Measurements from ENCODE around the gene DNAH17.

Gene DNAH17, protein sequence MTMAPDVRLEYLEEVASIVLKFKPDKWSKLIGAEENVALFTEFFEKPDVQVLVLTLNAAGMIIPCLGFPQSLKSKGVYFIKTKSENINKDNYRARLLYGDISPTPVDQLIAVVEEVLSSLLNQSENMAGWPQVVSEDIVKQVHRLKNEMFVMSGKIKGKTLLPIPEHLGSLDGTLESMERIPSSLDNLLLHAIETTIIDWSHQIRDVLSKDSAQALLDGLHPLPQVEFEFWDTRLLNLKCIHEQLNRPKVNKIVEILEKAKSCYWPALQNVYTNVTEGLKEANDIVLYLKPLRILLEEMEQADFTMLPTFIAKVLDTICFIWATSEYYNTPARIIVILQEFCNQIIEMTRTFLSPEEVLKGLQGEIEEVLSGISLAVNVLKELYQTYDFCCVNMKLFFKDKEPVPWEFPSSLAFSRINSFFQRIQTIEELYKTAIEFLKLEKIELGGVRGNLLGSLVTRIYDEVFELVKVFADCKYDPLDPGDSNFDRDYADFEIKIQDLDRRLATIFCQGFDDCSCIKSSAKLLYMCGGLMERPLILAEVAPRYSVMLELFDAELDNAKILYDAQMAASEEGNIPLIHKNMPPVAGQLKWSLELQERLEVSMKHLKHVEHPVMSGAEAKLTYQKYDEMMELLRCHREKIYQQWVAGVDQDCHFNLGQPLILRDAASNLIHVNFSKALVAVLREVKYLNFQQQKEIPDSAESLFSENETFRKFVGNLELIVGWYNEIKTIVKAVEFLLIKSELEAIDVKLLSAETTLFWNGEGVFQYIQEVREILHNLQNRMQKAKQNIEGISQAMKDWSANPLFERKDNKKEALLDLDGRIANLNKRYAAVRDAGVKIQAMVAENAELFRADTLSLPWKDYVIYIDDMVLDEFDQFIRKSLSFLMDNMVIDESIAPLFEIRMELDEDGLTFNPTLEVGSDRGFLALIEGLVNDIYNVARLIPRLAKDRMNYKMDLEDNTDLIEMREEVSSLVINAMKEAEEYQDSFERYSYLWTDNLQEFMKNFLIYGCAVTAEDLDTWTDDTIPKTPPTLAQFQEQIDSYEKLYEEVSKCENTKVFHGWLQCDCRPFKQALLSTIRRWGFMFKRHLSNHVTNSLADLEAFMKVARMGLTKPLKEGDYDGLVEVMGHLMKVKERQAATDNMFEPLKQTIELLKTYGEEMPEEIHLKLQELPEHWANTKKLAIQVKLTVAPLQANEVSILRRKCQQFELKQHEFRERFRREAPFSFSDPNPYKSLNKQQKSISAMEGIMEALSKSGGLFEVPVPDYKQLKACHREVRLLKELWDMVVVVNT (N-terminal part only)

DNA sequence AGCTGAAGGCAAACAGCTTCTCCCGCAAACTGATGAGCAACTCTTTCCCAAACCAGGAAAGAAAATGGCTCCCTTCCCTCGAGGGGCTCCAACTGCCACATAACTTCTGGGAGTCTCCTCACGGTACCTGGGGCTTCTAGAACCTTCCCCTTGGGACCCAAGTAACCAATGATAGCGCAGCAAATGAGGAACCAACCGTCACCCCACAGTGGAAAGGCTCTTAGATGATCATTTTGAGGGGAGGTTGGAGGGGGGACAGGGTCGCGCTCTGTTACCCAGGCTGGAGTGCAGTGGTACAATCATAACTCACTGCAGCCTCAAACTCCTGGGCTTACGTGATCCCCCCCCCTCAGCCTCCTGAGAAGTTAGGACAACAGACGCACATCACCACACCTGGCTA is at the start of gene DNAH17:
TSS of gene DNAH17 (minus strand) at position 101 of the 400 bp plus-strand sequence. CDS start 2,339 bp downstream, outside the sequence.
- DNase-seq (ENCODE audit: insufficient read length, low spot score) (no peak), FAIRE-seq (no peak)

DNA sequence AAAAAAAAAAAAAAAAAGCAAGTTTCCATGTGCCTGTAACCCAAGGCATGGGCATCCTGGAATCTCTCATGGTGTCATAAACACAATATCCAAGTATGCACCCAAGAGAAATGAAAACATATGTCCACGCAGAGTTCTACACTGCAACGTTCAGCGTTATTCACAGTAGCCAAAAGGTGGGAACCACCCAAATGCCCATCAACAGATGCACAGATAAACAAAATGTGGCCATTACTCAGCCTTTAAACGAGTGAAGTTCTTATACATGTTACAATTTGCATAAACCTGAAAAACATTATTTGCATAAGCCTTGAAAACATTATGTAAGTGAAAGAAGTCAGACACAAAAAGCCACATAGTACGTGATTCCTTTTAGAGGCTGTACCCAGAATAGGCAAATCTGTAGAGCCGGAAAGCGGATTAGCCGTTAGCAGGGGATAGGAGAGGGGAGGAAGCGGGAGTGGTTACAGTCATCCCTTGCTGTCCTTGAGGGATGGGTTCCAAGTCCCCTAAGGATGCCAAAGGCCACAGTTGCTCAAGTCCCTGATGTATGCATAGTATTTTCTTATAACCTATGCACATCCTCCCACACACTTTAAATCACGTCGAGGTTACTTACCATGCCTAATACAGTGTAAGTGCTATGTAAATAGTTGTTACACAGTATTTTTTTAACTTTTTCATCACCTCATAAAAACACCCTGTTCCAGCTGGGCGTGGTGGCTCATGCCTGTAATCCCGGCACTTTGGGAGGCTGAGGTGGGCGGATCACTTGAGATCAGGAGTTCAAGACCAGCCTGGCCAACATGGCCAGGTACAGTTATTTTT is 47.3 kb upstream of the DNAH17 start:
- FAIRE-seq (no peak), DNase-seq (ENCODE audit: insufficient read length, low spot score) (no peak)

DNA sequence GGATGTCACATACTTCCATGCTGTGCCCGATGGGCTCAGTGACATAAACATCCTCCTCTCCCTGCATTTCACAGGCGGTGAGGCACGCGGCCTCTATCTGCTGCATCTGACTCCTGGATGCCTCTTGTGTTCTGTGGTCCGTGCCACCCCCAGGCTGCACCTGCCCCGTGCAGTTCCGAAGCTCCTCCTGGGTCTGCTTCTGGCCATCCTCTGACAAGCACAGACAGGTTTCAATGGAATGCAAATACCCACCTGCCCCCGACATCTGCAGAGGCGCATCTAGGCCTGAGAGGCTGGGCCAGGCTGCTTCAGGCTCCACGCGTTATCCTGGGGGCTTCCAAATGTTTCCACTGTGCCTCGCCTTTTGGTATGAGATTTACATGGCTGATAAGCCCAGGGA is 46.3 kb upstream of the DNAH17 start:
- DNase-seq (ENCODE audit: insufficient read length, low spot score) = no peak
- FAIRE-seq = peak; percentile 28

DNA sequence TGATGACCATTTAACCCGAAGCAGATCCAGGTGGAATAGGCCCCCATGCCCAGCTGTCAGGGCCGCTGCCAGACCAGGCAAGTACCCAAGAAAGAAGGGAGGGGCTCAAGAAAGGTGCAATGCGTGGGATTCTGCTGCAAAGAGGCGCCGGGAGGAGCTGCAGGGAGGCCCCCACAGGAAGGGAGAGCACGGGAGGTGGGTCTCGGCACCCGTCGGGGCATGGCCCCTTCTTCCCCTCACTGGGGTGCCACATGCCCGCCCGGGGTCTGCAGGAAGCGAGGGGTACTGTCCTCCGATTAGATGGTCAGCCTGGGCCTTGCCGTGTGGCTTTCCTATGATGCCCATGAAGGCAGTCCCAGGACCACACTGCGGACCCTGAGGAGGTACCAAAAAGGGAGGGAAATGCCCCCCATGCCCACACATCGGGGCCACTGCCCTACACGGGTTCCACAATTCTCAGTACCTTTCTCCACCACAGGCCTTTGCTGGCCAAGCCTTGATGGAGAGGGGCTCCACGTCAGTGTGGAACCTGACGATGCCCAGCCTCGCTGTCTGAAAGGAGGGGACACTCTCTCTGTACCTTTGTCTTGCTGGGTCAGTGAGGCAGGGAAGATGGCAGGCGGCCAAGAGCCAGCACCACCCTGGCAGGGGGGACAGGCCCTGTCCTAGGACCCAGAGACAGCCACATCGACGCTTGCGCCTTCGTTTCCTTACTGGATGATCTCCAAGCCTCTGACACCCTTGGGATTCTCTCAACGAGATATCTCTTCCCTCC is 45.5 kb upstream of the DNAH17 start:
- DNase-seq (ENCODE audit: insufficient read length, low spot score) = no peak

DNA sequence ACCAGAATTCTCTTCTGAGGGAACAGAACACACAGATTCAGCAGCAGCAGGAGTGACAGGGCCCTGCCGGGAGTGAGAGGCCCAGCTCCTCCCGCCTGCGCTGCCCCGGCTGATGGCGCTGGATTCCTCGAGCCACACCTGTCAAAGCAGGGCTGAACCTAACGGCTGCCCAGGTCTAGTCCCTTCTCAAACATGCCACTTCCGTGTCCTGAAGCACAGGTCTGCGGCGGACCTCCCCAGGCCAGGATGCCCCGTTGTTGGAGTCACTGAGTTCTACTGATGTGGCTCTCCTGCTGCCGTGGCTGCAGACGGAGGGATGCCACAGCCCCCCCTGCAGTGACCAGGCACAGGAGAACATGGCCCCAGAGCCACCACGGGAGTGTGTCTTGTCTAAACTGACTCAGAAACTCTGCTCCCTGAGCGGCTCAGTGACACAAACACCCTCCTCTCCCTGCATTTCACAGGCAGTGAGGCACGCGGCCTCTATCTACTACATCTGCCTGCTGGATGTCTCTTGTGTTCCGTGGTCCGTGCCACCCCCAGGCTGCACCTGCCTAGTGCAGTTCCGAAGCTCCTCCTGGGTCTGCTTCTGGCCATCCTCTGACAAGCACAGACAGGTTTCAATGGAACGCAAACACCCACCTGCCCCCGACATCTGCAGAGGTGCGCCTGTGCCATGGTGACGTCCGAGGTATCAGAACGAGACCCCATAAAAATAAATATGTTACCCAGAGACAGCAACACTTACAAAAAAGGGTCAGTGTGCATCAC is 44.7 kb upstream of the DNAH17 start:
- DNase-seq (ENCODE audit: insufficient read length, low spot score) = no peak
- FAIRE-seq = no peak

More for the DNA sequence above, 45.5 kb upstream of the DNAH17 start:
- FAIRE-seq = no peak

DNA sequence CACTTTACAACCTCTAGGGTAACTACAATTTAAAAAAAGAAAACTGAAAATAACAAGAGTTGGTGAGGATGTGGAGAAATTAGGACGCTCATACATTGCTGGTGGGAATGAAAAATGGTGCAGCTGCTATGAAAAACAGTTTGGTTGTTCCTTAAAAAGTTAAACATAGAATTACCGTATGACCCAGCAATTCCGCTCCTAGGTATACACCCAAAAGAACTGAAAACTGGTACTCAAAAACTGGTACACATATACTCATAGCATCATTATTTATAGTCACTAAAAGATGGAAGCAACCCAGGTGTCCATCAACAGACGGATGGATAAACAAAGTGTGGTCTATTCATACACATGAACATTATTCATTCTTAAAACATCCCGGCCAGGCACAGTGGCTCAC is 42.9 kb upstream of the DNAH17 start:
- DNase-seq (ENCODE audit: insufficient read length, low spot score) (no peak), FAIRE-seq (no peak)

DNA sequence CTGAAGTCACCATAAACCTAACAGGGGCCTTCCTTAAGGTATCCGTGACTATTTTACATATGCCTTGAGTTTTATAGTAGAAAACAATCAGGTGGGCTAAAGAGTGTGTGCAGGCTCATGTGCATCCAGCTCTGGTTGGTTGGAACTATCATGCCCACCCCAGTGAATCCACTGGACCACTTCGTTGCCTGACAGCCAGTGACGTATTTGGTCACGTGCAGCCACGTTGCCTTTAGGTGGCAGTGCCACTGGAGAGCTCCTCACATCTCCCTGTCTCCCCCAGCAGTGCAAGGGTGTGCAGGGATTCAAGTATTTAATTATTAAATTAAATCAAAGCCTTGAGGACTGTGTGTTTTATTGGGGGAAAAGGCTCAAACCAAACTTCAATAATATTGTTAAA is 42.1 kb upstream of the DNAH17 start:
- FAIRE-seq = no peak

DNA sequence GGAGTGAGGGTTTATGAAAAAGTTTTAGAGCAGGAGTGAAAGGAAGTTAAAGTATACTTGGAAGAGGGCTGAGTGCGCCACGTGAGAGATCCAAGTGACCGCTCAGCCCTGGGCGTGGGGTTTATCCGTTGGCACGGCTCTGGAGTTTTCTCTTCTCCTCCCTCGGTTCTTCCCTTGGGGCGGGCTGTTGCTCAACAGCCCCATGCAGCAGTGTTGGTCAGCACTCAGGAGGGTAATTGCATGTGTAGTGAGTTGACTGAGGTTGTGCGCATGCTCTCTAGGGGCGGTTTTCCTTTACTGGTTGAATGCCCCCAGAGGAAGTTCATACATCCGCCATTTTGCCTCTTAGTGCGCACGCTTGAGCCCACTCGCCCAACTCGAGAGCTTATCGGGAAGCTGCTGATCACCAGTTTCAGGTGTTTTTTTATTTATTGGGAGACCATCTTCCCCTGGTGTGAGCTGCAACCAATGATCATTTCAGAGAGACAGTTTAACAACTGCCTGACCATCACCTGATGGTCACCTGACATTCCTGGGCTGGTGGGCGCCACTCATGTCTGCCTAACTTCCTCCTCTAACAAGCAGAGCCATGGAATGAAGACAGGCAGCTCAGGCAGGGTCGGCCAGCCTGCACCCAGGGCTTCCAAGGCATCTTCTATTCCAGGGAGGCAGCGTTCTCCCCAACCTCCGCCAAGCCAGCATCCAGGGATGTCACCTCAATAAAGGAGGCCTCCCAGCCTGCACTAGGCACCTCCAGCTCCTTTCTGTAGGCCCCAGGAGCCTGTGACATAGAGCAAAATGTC is 41.3 kb upstream of the DNAH17 start:
- DNase-seq (ENCODE audit: insufficient read length, low spot score) (no peak), FAIRE-seq (no peak)

More for the DNA sequence above, 42.1 kb upstream of the DNAH17 start:
- no peak for DNase-seq (ENCODE audit: insufficient read length, low spot score)

DNA sequence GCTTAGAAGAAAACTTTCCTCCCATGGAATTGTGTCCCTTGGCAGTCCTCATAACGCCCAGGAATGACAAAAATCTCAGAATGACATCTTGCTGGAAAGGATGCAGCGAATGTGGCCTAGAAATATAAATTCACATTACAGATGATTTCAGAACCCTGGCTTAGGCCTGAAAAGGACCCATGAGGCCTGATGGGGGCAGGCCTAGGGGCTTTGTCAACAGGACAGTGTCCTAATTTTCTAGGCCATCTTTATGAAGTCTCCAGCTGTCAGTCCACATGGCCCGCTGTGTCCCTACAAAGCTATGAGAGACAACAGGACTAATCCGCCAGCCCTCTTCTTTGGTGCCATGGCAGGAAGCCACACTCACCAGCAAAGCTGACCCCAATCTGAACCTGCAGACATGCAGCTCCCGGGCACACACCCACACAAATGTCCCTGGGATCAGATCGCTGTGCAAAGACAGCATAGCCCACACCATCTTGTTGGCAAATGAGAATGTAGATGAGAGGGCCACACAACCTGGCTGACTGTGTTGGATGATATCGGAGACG is 40.4 kb upstream of the DNAH17 start:
- peak; percentile 71 for FAIRE-seq
- no peak for DNase-seq (ENCODE audit: insufficient read length, low spot score)

DNA sequence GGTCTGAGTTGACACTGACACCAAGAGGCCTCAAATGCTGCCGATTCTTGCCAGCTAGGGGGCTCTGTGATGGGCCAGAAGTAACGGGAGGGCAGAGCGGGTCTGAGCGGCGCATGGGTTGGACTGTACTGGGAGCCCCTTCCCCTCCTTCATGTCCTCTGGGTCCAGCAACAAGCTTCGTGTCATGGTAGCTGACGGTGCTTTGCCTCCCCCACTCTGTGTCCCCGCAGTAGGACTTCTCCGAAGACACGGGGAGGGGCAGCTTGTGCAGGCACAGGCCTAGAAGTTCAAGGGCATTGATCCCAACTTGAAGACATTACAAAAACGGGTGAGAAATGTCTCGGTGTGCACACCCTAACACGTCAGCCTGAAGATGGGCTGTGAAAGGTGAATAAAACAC is 39.8 kb upstream of the DNAH17 start:
- DNase-seq (ENCODE audit: insufficient read length, low spot score) (no peak), FAIRE-seq (no peak)

DNA sequence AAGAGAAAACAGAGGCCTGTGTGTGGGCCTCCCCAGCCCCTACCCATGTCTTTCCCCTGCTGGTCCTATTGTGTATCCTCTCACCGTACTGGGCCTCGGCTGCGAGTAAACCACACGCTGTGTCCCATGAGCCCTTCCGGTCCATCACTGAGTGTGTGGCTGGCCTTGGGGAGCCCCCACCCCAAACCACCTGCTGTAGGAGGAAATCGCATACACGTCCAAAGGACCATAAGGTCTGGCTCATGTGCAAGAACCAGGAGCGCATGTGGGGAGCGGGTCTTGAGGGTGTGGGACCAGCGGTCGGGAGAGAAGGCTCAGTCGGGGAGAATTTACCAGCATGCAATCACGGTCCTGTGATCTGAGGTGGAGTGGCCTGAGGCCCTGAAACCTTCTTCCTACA is 38.4 kb upstream of the DNAH17 start:
- no peak for DNase-seq (ENCODE audit: insufficient read length, low spot score)
- no peak for FAIRE-seq

DNA sequence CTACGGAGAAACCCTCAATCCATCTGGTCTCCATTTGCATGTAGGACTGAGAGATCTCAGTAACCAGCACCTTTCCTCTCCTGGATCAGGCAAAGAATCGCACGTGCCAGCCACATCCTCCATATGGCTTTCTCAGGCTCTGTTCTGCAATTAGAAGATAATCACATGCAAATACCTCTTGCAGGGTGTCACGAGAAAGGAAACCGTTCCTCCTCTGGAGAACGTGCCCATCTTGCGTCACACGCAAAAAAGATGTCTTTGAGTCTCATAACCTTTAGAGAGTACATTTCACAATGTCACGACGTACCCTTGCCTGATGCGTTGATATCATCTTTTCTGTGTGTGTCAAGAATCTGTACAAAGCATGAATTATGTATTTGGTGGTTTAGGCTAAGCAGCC is 36.2 kb upstream of the DNAH17 start:
- no peak for DNase-seq (ENCODE audit: insufficient read length, low spot score)
- no peak for FAIRE-seq

DNA sequence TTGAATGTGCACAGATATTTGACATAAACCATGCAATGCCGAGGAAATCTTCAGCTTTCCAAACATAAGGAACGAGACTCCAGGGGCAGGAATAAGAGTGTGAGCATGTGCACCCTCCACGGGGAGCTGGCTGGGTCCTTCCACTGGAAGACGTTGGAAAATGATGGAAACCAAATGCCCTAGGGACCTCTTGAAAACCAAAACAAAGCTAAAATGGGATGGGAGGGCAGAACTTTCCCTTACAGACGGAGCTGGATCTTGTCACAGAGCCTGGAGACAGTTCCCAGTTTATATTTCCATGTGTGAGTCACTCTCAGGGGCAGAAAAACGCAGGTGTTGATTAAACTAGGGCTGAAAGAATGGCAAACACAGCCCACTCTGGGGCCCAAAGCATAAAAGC is 34.4 kb upstream of the DNAH17 start:
- FAIRE-seq = no peak
- no peak for DNase-seq (ENCODE audit: insufficient read length, low spot score)

DNA sequence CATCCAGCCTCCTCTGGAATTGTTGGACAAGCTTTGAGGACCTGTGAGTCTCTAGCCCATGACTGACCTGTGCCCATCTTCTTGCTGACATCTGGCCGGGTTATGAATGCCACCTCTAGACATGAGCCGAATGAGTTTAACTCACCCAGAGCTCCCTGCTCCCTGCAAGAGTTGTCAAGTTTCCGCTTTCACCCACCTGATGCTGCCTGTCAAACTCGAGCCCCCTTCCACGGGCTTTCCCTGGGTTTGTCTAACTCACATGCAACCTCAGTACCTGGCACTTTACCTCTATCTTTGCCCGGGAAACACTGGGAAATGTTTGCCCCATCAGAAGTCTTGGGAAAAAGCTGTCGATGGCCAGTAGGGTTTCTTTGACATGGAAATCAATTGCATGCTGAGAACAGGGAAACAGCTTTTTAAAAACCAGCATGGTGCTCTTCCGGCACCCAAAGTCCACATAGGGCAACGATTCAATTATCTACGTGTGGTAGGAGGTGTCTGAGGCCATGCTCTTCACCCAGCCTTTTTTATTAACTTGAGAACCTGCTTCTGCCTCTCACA is 33.8 kb upstream of the DNAH17 start:
- DNase-seq (ENCODE audit: insufficient read length, low spot score) (no peak), FAIRE-seq (no peak)

DNA sequence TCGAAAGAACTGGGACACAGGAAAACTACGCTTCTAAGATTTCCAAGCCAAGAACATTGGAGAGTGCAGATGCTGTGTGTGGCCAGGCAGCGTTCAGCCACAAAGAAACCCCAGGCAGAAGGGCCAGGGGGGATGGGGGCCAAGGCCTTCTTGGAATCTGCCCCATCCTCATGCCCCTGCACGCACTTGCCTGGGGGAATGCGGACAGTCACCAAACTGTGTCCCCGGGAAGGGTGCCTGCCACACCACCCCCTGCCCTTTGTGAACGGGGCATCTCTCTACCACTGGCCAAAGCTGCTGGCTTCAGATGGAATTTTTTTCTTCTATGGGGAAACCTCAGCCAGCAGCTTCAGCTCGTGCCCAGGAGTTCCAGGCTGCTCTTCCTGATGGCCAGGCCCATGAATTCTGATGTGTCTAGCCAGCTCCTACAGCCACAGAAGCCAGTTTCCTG is 32.0 kb upstream of the DNAH17 start:
- FAIRE-seq (no peak), DNase-seq (ENCODE audit: insufficient read length, low spot score) (no peak)

DNA sequence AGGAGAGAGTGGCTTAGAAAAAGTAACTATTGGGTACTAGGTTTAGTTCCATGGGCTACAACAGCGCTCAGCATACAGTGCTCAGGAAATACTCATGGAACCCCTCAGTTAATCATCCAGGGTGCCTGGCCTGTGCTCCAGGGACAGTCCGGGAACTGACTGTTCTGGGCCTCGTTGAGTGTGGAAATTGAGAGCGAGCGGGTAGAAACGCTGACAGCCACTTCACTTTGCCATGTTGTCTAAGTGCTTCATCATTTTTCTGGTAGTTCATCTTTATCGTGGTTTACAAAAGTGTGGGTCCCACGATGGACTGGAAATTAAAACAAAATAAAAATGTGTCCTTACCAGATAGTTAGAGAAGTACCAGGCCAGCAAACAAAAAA is 31.6 kb upstream of the DNAH17 start:
- FAIRE-seq = no peak
- no peak for DNase-seq (ENCODE audit: insufficient read length, low spot score)

Measured in HTR-8/SVneo (cell line).